Measurements from ENCODE around the gene SUN2. TPM values are rescaled to one million over a fixed set of nuclear protein-coding genes. Genes with fewer than 3 reads are reported as not detected.

The SUN2 gene
- 65.9 and 160 TPM in 2 replicates for total RNA-seq

GRCh38 chr22:38755911-38756532 is at the start of gene SUN2:
SUN2 (minus strand) TSS chr22:38755998; CDS start chr22:38752628, 3,370 bp downstream.

DNA sequence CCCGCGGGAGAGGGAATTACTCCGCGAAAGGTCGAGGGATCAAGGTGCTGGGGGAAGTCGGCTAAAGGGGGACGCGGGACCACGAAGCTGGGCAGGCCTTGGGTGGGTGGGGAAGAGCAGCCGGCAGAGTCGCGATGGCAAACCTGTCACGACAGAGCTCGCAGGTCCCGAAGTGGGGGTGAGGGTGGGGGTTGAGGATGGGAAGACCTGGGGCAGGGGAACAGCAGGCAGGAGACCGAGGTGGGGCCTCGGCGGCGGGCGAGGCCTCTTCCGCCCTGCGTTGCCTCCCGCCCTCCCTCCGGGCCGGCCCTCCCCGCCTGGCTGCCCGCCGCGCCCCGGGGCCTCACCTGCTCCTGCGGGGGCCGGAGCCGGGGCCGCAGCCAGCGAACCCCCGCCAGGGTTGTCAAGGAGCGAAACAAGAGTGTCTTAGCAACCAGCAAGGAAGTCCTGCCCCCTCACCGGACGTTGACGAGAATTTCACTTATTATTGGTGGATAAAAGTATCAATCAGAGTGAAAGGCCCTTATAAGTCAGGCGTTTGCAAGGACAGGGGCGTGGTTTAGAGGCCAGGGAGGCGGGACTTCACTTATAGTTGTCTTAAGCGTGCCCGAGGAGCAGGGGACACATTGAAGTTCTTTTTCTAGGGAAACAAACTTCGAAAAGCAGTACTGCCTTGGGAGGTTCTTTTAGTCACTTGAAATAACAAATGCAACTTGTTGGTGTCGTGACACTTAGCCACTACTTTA is 38.1 kb upstream of the SUN2 start, which contains the start of gene DNAL4:
Gene DNAL4, minus strand, starts transcription at position 423 of the 746 bp plus-strand sequence. CDS start 11,412 bp downstream, outside the sequence.

GRCh38 chr22:38705235-38706100 is 50.3 kb downstream of the SUN2 start, which contains the start of gene GTPBP1:
GTPBP1 (plus strand) TSS chr22:38705944; CDS start chr22:38705956, 12 bp downstream.

GRCh38 chr22:38700789-38701628 is 54.8 kb downstream of the SUN2 start, which contains the start of gene JOSD1:
JOSD1 (minus strand) TSS chr22:38700943; CDS start chr22:38699987, 956 bp downstream.

Small RNA genes lying within 50 kb of the gene (small RNA-seq; reads per million reads assigned to genes)
- gene AL021707.8 (ENCODE audit: low replicate concordance) = 0.16 reads per million

Other genes starting within 250 kb of the SUN2 start
- gene DDX17, start 249.7 kb downstream of the SUN2 start, total RNA-seq = 439 and 549 TPM in 2 replicates
- gene DMC1, start 185.8 kb downstream of the SUN2 start, total RNA-seq = 0.88 and 4.3 TPM in 2 replicates
- gene FAM227A, start 99.6 kb downstream of the SUN2 start, total RNA-seq = 1.3 and 1.8 TPM in 2 replicates
- 9.0 and 14.0 TPM in 2 replicates for gene CBY1, start 99.4 kb downstream of the SUN2 start, total RNA-seq
- 49.5 and 79.6 TPM in 2 replicates for gene TOMM22, start 74.0 kb downstream of the SUN2 start, total RNA-seq
- gene JOSD1, start 55.1 kb downstream of the SUN2 start, total RNA-seq = 46.6 and 56.6 TPM in 2 replicates
- gene GTPBP1, start 50.1 kb downstream of the SUN2 start, total RNA-seq = 48.0 and 54.7 TPM in 2 replicates
- gene DNAL4, start 38.1 kb upstream of the SUN2 start, total RNA-seq = 16.6 and 16.8 TPM in 2 replicates
- 1.9 and 2.4 TPM in 2 replicates for gene NPTXR, start 88.0 kb upstream of the SUN2 start, total RNA-seq
- gene CBX6, start 116.2 kb upstream of the SUN2 start, total RNA-seq = 30.9 and 70.6 TPM in 2 replicates
- not detected in 2 replicates for gene APOBEC3A, start 201.6 kb upstream of the SUN2 start, total RNA-seq
- gene APOBEC3B, start 226.3 kb upstream of the SUN2 start, total RNA-seq = 0.44 and 8.6 TPM in 2 replicates